BLaER1 (cell line): ENCODE results near the gene SLC25A11.
A peak's percentile ranks its signal among the peaks of the same experiment; 100 is the strongest.
"Not testable (repeated sequence)": the region's sequence is repeated elsewhere in the genome, so short reads cannot be mapped to it uniquely, and the experiment has no call there.

ENCODE experiments used
- H3K27ac ChIP-seq: shearing (Covaris generic); formaldehyde crosslinking; 2 replicates; pipeline ENCODE4 v1.8.1; 2022
- H3K27me3 ChIP-seq: shearing (Covaris generic); formaldehyde crosslinking; 2 replicates; pipeline ENCODE4 v1.8.1; 2022
- H3K36me3 ChIP-seq: shearing (Covaris generic); formaldehyde crosslinking; 2 replicates; pipeline ENCODE4 v1.8.1; 2022
- H3K4me1 ChIP-seq: shearing (Covaris generic); formaldehyde crosslinking; 2 replicates; pipeline ENCODE4 v1.8.1; 2022
- H3K4me2 ChIP-seq: shearing (Covaris generic); formaldehyde crosslinking; 2 replicates; pipeline ENCODE4 v1.8.1; 2022
- H3K4me3 ChIP-seq: shearing (Covaris generic); formaldehyde crosslinking; 2 replicates; pipeline ENCODE4 v1.8.1; 2022
- H3K9ac ChIP-seq: shearing (Covaris generic); formaldehyde crosslinking; 2 replicates; pipeline ENCODE4 v1.8.1; 2022
- H3K9me3 ChIP-seq: shearing (Covaris generic); formaldehyde crosslinking; 2 replicates; pipeline ENCODE4 v1.8.1; 2022
- H4K20me1 ChIP-seq: shearing (Covaris generic); formaldehyde crosslinking; 2 replicates; pipeline ENCODE4 v1.8.1; 2022
- Cebpa-rat ChIP-seq: shearing (Covaris generic); IDR thresholded peaks from 2 replicates; pipeline ENCODE4 v1.8.1; 2022

The SLC25A11 gene

GRCh38 chr17:4938069-4938491 is 1.8 kb downstream of the SLC25A11 start:
- H3K4me1 ChIP-seq, result peaks cover 65% of the 10 kb centered on the region
- H4K20me1 ChIP-seq, result peaks cover 35% of the 10 kb centered on the region
- H3K9ac ChIP-seq, result peak overlapping the region; percentile 98
- H3K36me3 ChIP-seq, result peaks cover 50% of the 10 kb centered on the region
- no peaks in the 10 kb centered on the region for H3K27me3 ChIP-seq
- no peak for TF ChIP-seq Cebpa-rat
- no peaks in the 10 kb centered on the region for H3K9me3 ChIP-seq
- H3K4me3 ChIP-seq, result peak overlapping the region; percentile 89; the same call in 1 of the 2 replicates
- peak overlapping the region; percentile 99 for H3K4me2 ChIP-seq
- H3K27ac ChIP-seq, result no peak overlapping the region

- H3K27ac ChIP-seq, result no peak overlapping the region
- H3K4me2 ChIP-seq, result no peak overlapping the region
- H3K27me3 ChIP-seq, result no peaks in the 10 kb centered on the region
- H4K20me1 ChIP-seq, result peaks cover 33% of the 10 kb centered on the region
- no peaks in the 10 kb centered on the region for H3K9me3 ChIP-seq
- TF ChIP-seq Cebpa-rat, result no peak
- H3K9ac ChIP-seq, result peak overlapping the region; percentile 38; the same call in 1 of the 2 replicates
- peaks cover 61% of the 10 kb centered on the region for H3K4me1 ChIP-seq
- peaks cover 44% of the 10 kb centered on the region for H3K36me3 ChIP-seq
- no peak overlapping the region for H3K4me3 ChIP-seq
Measured at GRCh38 chr17:4937553-4937952, 2.3 kb downstream of the SLC25A11 start.

DNA sequence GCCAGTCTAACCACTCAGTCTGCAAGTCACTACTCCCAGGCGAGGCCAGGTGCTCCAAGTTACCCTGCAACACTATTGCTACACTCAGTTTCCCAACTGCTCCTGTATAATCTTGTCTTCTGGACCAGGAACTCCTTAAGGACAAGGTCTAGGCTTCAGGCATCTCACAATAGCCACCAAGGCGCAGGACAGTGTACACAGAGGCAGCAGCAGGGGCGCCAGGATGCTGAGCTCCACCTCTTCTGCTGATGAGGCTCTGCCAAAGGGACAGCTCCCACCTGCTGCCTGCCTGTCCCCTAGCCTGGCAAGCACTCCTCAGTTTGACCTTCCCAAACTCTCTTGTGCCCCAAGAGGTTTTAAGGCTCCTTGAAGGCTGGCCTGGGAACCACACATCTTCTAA is 3.4 kb downstream of the SLC25A11 start:
- Histone ChIP-seq H3K4me2 (no peak overlapping the region), H3K4me1 (peaks cover 58% of the 10 kb centered on the region), H3K36me3 (peaks cover 36% of the 10 kb centered on the region), H3K9me3 (no peaks in the 10 kb centered on the region), H4K20me1 (peaks cover 22% of the 10 kb centered on the region), H3K27ac (no peak overlapping the region), H3K4me3 (no peak overlapping the region), H3K27me3 (no peaks in the 10 kb centered on the region), H3K9ac (peak overlapping the region; percentile 38)
- no peak for TF ChIP-seq Cebpa-rat

DNA sequence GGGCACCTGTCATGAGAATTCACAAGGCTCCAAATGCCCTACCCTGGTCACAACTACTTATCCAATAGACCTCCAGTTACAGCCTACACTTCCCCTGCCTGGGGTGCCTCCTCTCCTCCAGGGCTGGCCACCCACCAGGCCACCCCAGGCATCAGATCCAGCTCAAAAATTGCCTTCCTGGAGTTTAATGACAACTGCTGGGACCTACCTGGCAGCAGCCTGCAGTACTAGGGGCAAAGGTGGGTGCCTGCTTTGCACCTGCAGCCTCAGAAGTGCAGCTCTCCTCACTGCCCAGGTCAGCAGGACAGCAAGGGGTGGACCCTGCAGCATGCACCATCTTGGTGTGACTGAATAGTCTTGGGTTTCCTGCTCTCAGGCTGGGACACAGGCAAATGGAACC is 4.2 kb downstream of the SLC25A11 start:
- no peaks in the 10 kb centered on the region for H3K9me3 ChIP-seq
- H3K36me3 ChIP-seq, result peaks cover 44% of the 10 kb centered on the region

DNA sequence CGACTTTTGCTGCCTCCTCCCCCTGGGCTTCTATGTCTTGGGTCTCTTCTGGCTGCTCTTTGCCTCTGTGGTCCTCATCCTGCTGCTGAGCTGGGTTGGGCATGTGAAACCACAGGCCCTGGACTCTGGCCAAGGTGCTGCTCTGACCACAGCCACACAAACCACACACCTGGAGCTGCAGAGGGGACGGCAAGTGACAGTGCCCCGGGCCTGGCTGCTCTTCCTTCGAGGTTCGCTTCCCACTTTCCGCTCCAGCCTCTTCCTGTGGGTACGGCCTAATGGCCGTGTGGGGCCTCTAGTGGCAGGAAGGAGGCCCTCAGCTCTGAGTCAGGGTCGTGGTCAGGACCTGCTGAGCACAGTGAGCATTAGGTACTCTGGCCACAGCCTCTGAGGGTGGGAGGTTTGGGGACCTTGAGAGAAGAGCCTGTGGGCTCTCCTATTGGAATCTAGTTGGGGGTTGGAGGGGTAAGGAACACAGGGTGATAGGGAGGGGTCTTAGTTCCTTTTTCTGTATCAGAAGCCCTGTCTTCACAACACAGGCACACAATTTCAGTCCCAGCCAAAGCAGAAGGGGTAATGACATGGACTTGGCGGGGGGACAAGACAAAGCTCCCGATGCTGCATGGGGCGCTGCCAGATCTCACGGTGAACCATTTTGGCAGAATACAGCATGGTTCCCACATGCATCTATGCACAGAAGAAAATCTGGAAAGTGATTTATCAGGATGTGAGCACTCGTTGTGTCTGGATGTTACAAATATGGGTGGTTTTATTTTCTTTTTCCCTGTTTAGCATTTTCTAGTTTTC is 5.5 kb downstream of the SLC25A11 start:
- peaks cover 55% of the 10 kb centered on the region for H3K36me3 ChIP-seq

More for the DNA sequence above, 4.2 kb downstream of the SLC25A11 start:
- H3K9ac ChIP-seq, result no peak overlapping the region
- no peaks in the 10 kb centered on the region for H3K27me3 ChIP-seq
- no peak for TF ChIP-seq Cebpa-rat
- no peak overlapping the region for H3K4me2 ChIP-seq
- H3K4me3 ChIP-seq, result no peak overlapping the region
- H3K4me1 ChIP-seq, result peaks cover 54% of the 10 kb centered on the region
- peaks cover 17% of the 10 kb centered on the region for H4K20me1 ChIP-seq
- no peak overlapping the region for H3K27ac ChIP-seq

DNA sequence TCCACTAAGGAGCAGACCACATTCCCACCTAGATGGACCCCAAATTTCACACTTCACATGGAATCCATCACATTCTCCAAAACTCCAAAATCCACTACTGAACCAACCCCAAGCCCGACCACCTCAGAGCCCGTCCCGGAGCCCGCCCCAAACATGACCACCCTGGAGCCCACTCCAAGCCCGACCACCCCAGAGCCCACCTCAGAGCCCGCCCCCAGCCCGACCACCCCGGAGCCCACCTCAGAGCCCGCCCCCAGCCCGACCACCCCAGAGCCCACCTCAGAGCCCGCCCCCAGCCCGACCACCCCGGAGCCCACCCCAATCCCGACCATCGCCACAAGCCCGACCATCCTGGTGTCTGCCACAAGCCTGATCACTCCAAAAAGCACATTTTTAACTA is 6.2 kb downstream of the SLC25A11 start:
- no peak for TF ChIP-seq Cebpa-rat
- Histone ChIP-seq H3K9me3 (no peaks in the 10 kb centered on the region), H3K9ac (peak overlapping the region; percentile 60; the same call in 1 of the 2 replicates), H3K27me3 (no peaks in the 10 kb centered on the region), H4K20me1 (peaks cover 13% of the 10 kb centered on the region), H3K4me3 (no peak overlapping the region), H3K27ac (no peak overlapping the region), H3K4me2 (peak overlapping the region; percentile 85), H3K36me3 (peaks cover 61% of the 10 kb centered on the region), H3K4me1 (peaks cover 48% of the 10 kb centered on the region)

More for the DNA sequence above, 5.5 kb downstream of the SLC25A11 start:
- no peaks in the 10 kb centered on the region for H3K9me3 ChIP-seq
- H3K4me1 ChIP-seq, result peaks cover 54% of the 10 kb centered on the region
- peak overlapping the region; percentile 85 for H3K4me2 ChIP-seq
- H3K27me3 ChIP-seq, result no peaks in the 10 kb centered on the region
- TF ChIP-seq Cebpa-rat, result no peak
- no peak overlapping the region for H3K4me3 ChIP-seq
- H3K9ac ChIP-seq, result peak overlapping the region; percentile 60
- 0 out of 2 replicates have a peak overlapping the region, but pooled peaks have one; percentile 9 for H3K27ac ChIP-seq
- peaks cover 17% of the 10 kb centered on the region for H4K20me1 ChIP-seq

- no peak for TF ChIP-seq Cebpa-rat
- H3K4me2 ChIP-seq, result no peak overlapping the region
- H3K4me1 ChIP-seq, result peaks cover 39% of the 10 kb centered on the region
- H4K20me1 ChIP-seq, result peaks cover 11% of the 10 kb centered on the region; the same call in 1 of the 2 replicates
- no peaks in the 10 kb centered on the region for H3K27me3 ChIP-seq
- H3K9ac ChIP-seq, result no peak overlapping the region
- H3K4me3 ChIP-seq, result no peak overlapping the region
- H3K36me3 ChIP-seq, result peaks cover 52% of the 10 kb centered on the region
- H3K9me3 ChIP-seq, result no peaks in the 10 kb centered on the region
- H3K27ac ChIP-seq, result no peak overlapping the region
Measured at GRCh38 chr17:4932756-4933155, 7.1 kb downstream of the SLC25A11 start.

- Histone ChIP-seq H3K27ac (no peak within 1 kb of the TSS), H3K9me3 (no peaks in the 10 kb centered on the region), H3K36me3 (peaks cover 44% of the 10 kb centered on the region), H3K9ac (no peak within 1 kb of the TSS), H4K20me1 (peaks cover 11% of the 10 kb centered on the region; the same call in 1 of the 2 replicates), H3K4me2 (peak within 1 kb of the TSS; percentile 54), H3K27me3 (no peaks in the 10 kb centered on the region), H3K4me1 (peaks cover 31% of the 10 kb centered on the region), H3K4me3 (no peak within 1 kb of the TSS)
- TF ChIP-seq Cebpa-rat, result no peak
Measured at GRCh38 chr17:4931963-4932362, 7.9 kb downstream of the SLC25A11 start, which contains the start of gene GP1BA. Gene GP1BA (plus strand): TSS chr17:4932277. CDS start chr17:4932605, 328 bp downstream.

DNA sequence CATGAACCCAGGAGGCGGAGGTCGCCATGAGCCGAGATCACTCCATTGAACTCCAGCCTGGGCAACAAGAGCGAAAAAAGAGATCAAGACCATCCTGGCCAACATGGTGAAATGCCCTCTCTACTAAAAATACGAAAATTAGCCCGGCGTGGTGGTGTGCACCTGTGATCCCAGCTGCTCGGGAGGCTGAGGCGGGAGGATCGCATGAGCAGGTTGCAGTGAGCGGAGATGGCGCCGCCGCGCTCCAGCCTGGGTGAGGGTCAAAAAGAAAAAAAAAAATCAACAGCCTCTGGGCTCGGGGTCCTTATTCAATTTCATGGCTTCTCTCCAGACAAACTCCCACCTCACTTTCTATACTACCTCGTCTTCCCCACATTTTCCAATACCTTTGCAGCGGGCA is 11.0 kb downstream of the SLC25A11 start:
- Histone ChIP-seq H3K4me1 (peaks cover 19% of the 10 kb centered on the region), H3K36me3 (peaks cover 32% of the 10 kb centered on the region), H3K4me3 (no peak overlapping the region), H3K9me3 (no peaks in the 10 kb centered on the region), H3K9ac (no peak overlapping the region), H4K20me1 (0 out of 2 replicates have a peak, but pooled peaks cover 4% of the 10 kb centered on the region), H3K27me3 (no peaks in the 10 kb centered on the region), H3K27ac (no peak overlapping the region), H3K4me2 (no peak overlapping the region)
- no peak for TF ChIP-seq Cebpa-rat

- H3K27ac ChIP-seq, H3K27me3 ChIP-seq, H4K20me1 ChIP-seq, H3K9ac ChIP-seq, H3K4me3 ChIP-seq, H3K4me2 ChIP-seq, H3K4me1 ChIP-seq, H3K9me3 ChIP-seq: not testable (repeated sequence)
- H3K36me3 ChIP-seq, result peaks cover 32% of the 10 kb centered on the region
Measured at GRCh38 chr17:4926577-4927335, 13.1 kb downstream of the SLC25A11 start.
